Panc1 (cell line): ENCODE results near the gene ASGR2.

Source experiments
- CTCF ChIP-seq: fragments of 450-650 bp; IDR thresholded peaks from 2 replicates; pipeline ENCODE4 v1.5.1; 2017; ENCODE audit warnings: mild to moderate bottlenecking
- POLR2AphosphoS5 ChIP-seq: IDR thresholded peaks from 2 replicates; pipeline ENCODE4 v1.6.1; 2012; ENCODE audit warnings: mild to moderate bottlenecking, low read depth, low read length, moderate library complexity
- REST ChIP-seq, 2 experiments: IDR thresholded peaks; 2 replicates each; pipeline ENCODE4 v1.6.1; 2011 to 2012; ENCODE audit warnings: low read depth in 2 of 2, control low read depth in 1 of 2, low read length in 1 of 2, mild to moderate bottlenecking in 1 of 2, moderate library complexity in 1 of 2; ENCODE audit not compliant: insufficient read depth in 1 of 2
- TCF7L2 ChIP-seq: IDR thresholded peaks from 2 replicates; pipeline ENCODE4 v1.6.1; 2011; ENCODE audit warnings: mild to moderate bottlenecking, low read depth, low read length, inconsistent platforms

GRCh38 chr17:7133916-7134315, 19.3 kb upstream of the ASGR2 start:
- TF ChIP-seq TCF7L2 = no peak
- no peak for TF ChIP-seq CTCF
- no peak for TF ChIP-seq REST (IDR thresholded peaks at IDR 0.05; ENCODE audit: insufficient read depth in 1 of 2, low read depth in 2 of 2, low read length in 1 of 2)
- no peak for TF ChIP-seq POLR2AphosphoS5
